GM21528 (cell line): ENCODE measurements around the gene PLEKHM2.

Source experiments
- ATAC-seq: cut with Tn5 transposase; IDR thresholded peaks from one replicate; pipeline ENCODE4 v1.9.1; 2021; ENCODE audit warnings: mild to moderate bottlenecking, moderate library complexity; ENCODE audit not compliant: unreplicated experiment, low FRiP score

The PLEKHM2 gene

DNA sequence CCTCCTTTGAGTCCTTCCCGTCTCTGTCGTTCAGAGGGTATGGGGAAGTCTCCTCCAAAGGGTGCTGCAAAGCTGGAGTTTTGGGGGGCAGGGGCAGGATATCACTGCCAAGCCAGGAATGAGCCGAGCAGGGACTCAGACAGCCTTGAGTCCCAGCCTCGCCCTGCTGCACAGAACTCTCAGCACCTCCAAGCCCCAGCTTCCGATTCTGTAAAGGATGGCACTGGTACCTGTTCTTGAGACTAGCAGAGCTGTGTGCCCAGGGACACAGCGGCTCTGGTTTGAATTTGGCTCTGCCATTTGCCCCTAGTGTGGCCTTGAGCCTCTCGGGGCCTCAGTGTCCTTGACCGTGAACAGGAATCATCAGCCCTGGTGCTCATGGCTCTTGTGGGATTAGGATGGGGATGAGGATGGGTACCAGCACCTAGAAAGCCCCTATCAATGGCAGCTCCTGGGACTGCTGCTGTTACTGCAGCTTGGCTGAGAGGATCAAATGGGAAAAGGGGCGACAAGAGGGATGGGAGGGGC is 73.0 kb downstream of the PLEKHM2 start:
- ATAC-seq, result no peak

DNA sequence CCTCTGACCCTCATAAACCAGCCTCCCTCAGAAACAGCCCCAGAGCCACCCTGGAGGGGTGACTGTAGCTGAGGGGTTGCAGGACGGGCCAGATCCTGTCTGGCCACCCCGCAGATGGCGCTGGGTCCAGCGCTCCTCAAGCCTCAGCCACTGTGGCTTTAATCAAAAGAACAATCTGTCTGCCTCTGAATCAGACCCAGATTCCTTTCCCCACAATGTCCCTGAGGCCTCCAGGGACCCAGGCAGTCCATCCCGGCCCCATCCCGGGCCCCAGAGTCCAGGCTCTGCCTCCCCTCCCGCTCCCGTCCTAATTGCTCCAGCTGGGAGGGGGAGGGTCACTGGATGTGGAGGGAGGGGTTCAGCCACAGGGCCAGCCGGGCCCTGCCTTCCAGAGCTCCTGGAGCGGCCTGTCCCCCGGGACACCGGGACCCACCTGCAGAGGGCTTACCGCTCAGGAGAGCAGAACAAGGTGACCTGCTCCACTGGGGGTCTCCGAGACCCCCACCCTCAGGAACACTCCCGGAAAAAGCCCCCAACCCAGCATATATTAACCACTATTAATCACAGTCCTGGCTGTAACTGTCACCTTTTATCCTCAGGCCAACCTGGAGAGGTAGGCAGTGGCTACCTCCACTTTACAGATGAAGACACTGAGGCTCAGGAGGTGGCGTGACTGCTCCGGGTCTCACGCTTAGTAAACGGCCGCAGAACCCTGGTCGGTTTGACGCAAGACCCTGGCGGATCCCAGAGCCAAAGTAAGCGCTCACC is 73.6 kb downstream of the PLEKHM2 start:
- ATAC-seq, result no peak

DNA sequence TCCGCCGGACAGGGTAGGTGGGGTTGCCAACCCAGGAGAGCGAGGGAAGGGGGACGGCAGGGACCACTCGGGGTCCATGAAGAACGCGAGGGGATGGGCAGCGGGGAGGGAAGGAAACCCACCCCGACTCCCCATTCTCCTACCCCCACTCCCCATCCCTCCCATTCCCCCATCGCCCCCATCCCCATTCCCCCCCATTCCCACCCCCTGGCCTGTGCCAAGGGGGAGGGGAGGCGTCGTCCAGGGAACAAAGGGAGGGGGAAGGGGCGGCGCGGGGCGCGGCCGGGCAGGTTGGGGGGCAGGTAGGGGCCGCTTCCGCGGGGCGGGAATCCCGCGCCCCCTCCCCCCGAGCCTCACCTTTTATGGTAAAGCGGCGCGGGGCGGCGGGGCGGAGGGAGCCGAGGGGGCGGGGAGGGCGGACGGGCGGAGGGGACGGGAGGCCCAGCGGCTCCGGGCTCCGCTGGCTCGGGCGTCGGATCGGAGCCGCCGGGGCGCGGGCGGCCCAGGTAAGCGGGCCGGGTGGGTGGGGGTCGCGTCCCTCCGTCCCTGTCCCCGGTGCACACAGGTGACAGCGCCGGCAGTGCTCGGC is 74.3 kb downstream of the PLEKHM2 start, which contains the start of gene FBLIM1:
FBLIM1 (plus strand) TSS at position 453 of the 589 bp plus-strand sequence. CDS start 6,189 bp downstream, outside the sequence.
- ATAC-seq, result no peak

GRCh38 chr1:15758953-15759661 is 75.0 kb downstream of the PLEKHM2 start:
- ATAC-seq, result no peak

DNA sequence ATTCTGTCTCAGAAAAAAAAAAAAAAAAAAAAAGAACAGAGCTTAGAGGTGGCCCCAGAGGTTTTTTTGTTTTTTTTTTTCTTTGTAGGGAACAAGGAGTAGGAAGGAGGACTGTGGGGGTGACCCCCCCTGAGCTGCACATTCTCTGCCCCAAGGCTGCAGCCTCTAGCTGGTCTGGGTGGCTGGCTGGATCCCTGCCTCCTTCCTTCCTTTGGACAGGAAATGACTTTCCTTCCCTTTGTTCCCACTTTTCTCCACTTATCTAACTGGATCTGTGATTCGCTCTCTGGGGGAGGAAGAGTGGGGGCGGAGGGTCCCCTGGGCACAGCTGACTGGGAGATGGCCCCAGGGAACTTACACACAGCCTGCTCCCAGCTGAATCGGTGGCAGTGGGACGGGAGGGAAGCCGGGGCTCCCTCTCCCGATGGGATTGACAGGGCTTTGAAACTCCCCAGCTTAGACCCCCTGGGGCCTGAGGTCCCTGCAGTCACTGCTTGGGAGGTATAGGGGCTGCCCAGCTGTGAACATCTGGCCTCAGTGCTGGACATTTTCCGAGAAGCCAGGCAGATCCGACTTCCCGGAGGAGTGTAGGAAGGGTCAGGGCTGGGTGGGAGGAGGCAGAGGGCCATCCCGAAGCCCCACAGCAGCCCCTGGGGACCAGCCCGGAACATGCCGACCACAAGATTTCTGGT is 76.5 kb downstream of the PLEKHM2 start:
- no peak for ATAC-seq

DNA sequence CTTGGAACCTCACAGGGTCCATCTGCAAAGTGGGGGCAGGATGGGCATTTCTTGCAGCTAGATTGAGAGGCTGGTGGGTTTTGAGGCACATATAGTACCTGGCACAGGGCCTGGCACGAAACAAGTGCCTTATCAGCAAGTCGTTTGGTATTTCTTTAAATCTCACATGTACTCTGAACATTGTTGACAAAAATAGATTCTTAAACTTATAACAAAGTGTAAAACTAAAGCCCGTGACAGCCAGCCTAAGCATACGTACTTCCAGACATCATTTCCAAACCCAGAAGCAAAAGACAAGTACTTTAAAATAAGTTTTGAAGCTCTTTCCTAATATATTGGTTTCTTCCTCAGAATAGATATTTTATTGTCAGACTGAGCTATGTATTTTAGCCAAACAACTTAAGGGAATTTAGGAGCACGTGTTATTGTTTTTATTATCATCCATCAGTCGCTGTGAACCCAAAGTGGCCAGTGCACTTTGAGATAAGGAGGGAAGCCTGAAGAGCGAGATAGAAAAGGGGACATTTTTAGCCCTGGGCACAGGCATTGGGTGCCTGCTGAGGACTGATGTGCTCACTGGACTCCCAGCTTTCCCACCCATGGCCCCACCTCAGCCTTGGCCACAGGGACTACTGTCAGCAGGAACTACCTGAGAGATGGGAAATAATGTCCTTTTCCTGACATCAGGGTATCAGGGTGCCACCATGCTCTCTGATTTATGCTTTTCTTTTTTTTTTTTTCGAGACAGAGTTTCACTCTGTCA is 77.4 kb downstream of the PLEKHM2 start:
- ATAC-seq, result no peak

GRCh38 chr1:15762546-15762945 is 78.4 kb downstream of the PLEKHM2 start:
- ATAC-seq, result no peak

GRCh38 chr1:15764269-15764764 is 80.2 kb downstream of the PLEKHM2 start:
- no peak for ATAC-seq

DNA sequence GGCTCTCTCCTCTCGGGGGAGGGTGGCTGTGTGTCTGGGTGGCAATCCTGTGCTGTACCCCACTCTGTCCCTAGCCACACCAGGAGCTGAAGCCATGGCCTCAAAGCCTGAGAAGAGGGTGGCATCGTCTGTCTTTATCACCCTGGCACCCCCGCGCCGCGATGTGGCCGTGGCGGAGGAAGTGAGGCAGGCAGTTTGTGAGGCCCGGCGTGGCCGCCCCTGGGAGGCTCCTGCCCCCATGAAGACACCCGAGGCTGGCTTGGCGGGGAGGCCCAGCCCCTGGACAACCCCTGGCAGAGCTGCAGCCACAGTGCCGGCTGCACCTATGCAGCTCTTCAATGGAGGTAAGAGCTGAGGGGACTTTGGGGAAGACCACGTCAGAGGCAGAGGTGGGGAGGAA is 80.8 kb downstream of the PLEKHM2 start:
- no peak for ATAC-seq

- no peak for ATAC-seq
Measured at GRCh38 chr1:15765495-15766194, 81.5 kb downstream of the PLEKHM2 start.

DNA sequence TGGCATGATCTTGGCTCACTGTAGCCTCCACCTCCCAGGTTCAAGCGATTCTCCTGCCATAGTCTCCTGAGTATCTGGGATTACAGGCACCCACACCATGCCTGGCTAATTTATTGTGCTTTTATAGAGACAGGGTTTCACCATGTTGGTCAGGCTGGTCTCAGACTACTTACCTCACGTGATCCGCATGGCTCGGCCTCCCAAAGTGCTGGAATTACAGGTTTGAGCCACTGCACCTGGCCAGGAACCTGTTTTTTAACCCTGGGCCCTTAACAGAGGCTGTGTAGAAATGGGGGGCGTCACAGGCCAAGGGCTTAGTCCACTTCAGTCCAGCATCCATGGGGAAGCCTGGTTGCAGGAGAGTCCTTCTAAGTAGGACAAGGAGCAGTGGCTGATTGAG is 83.8 kb downstream of the PLEKHM2 start:
- ATAC-seq, result no peak

DNA sequence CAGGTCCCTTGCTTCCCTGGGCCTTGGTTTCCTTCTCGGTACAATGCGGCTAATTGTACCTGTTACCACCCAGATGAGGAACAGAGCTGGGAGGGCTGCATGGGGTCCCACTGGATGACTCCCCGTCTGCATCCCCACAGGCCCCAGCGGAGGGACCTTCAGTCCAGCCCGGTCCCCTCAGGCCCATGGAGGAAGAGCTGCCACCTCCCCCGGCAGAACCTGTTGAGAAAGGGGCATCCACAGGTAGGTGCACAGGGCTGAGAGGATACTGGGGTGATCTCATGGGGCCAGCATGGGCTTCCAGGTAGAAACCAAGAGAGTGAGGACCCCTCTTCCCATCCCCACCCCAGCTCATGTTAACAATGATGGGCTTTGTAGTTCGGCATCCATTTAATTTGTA is 84.3 kb downstream of the PLEKHM2 start:
- ATAC-seq, result no peak

GRCh38 chr1:15770313-15770962 is 86.3 kb downstream of the PLEKHM2 start:
- ATAC-seq, result no peak

DNA sequence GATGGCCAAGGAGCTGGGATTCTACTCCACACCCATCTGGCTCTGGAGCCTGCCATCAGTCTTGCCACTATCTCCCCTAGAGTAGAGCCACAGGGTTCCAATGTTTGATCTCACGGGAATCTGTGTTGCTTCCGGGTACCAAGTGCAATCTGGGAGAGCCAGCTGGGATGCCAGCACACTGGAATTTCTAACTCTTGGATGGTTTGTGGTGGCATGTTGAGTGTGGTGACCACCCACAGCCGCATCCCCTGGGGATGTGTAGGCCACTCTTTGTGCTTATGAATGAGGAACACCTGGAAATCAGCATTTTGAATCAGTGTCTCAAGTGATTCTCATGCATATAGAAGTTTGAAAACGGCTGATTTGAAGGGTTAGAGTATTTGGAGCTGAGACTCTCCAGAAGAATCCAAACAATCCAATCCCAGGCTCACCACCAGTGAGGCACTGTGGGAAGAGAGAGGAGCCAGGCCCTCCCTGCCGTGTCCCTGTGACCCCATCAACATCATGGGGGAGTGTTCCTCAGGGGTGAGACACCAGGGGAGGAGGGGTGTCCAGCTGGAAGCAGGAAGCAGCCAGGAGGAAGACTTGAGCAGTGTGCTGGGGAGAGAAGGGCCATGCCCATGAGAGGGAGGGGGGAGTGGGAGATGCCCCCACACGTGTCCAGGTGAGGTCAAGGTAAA is 87.9 kb downstream of the PLEKHM2 start:
- no peak for ATAC-seq

- no peak for ATAC-seq
Measured at GRCh38 chr1:15775706-15776105, 91.6 kb downstream of the PLEKHM2 start.

GRCh38 chr1:15777909-15778707 is 94.0 kb downstream of the PLEKHM2 start:
- ATAC-seq, result no peak
